K562 (cell line): ENCODE data around the gene ICE2. TPM values are rescaled to one million over a fixed set of nuclear protein-coding genes. Genes with fewer than 3 reads are reported as not detected.

Experiments
- WHSC1 ChIP-seq: IDR thresholded peaks from one replicate; pipeline ENCODE4 v1.6.1; 2012; ENCODE audit warnings: low read length, control low read depth, inconsistent platforms
- XRCC4 ChIP-seq: IDR thresholded peaks from one replicate; pipeline ENCODE4 v1.6.1; 2011; ENCODE audit not compliant: insufficient read depth, insufficient read length; ENCODE audit errors: extremely low read depth
- polyA plus RNA-seq, 8 experiments: library from polyadenylated mRNA; depleted of rRNA in 4 of 8; stranded (reverse) in 5 of 8; unstranded in 3 of 8; fragments of >200 nt; fragmentation: Nextera tagmentation in 2 of 8; fragmentation: Illumina TruSeq in 1 of 8; extraction: Ambion mirVana in 2 of 8; extraction: Trizol in 1 of 8; gene quantifications; 2 replicates each; pipeline versions ENCODE4 v1.2.1 to v1.2.3, GENCODE V29; 2011 to 2014; ENCODE audit warnings: inconsistent platforms in 1 of 8, missing spikeins in 1 of 8
- total RNA-seq, 7 experiments: library from RNA; depleted of rRNA in 6 of 7; stranded (reverse); fragments of >200 nt in 6 of 7; fragmentation: Illumina TruSeq in 2 of 7; extraction: Trizol in 2 of 7; gene quantifications; 2 replicates each; pipeline versions ENCODE4 v1.2.1 to v1.2.3, GENCODE V29; 2011 to 2021; ENCODE audit warnings: low replicate concordance in 1 of 7
- TF ChIP-seq, protein P1 (sequence below): fragments of 200-600 bp; sonication (generic); IDR thresholded peaks from one replicate; pipeline ENCODE4 v1.6.1; 2012; ENCODE audit warnings: mild to moderate bottlenecking, low read depth, low read length, inconsistent platforms

ICE2 gene
- total and polyA plus RNA-seq, 9 of the 15 experiments (the other 6 are each of a cell fraction or from before 2014, with no cell fraction given), result 21.8 to 87.9 (median 58.1) TPM

DNA sequence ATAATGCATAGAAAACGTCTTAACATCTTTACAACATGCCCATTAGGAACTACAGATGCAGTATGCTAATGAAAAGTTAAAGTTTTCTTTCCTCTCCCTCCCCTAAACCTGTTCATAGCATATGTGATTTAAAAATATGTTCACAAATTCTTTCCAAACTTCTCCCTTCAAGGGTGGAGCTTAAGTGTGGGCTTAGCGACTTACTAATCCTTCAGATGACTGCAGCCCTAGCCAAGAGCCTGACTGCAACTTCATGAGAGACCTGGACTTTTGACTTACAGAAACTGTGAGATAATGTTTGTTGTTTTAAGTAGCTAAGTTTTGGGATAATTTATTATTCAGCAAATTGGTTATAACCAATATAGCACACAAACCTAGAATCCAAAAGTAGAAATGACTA, 59.2 kb downstream of the ICE2 start (continued):
- TF ChIP-seq XRCC4 (no peak), WHSC1 (no peak)
- TF ChIP-seq, protein P1, sequence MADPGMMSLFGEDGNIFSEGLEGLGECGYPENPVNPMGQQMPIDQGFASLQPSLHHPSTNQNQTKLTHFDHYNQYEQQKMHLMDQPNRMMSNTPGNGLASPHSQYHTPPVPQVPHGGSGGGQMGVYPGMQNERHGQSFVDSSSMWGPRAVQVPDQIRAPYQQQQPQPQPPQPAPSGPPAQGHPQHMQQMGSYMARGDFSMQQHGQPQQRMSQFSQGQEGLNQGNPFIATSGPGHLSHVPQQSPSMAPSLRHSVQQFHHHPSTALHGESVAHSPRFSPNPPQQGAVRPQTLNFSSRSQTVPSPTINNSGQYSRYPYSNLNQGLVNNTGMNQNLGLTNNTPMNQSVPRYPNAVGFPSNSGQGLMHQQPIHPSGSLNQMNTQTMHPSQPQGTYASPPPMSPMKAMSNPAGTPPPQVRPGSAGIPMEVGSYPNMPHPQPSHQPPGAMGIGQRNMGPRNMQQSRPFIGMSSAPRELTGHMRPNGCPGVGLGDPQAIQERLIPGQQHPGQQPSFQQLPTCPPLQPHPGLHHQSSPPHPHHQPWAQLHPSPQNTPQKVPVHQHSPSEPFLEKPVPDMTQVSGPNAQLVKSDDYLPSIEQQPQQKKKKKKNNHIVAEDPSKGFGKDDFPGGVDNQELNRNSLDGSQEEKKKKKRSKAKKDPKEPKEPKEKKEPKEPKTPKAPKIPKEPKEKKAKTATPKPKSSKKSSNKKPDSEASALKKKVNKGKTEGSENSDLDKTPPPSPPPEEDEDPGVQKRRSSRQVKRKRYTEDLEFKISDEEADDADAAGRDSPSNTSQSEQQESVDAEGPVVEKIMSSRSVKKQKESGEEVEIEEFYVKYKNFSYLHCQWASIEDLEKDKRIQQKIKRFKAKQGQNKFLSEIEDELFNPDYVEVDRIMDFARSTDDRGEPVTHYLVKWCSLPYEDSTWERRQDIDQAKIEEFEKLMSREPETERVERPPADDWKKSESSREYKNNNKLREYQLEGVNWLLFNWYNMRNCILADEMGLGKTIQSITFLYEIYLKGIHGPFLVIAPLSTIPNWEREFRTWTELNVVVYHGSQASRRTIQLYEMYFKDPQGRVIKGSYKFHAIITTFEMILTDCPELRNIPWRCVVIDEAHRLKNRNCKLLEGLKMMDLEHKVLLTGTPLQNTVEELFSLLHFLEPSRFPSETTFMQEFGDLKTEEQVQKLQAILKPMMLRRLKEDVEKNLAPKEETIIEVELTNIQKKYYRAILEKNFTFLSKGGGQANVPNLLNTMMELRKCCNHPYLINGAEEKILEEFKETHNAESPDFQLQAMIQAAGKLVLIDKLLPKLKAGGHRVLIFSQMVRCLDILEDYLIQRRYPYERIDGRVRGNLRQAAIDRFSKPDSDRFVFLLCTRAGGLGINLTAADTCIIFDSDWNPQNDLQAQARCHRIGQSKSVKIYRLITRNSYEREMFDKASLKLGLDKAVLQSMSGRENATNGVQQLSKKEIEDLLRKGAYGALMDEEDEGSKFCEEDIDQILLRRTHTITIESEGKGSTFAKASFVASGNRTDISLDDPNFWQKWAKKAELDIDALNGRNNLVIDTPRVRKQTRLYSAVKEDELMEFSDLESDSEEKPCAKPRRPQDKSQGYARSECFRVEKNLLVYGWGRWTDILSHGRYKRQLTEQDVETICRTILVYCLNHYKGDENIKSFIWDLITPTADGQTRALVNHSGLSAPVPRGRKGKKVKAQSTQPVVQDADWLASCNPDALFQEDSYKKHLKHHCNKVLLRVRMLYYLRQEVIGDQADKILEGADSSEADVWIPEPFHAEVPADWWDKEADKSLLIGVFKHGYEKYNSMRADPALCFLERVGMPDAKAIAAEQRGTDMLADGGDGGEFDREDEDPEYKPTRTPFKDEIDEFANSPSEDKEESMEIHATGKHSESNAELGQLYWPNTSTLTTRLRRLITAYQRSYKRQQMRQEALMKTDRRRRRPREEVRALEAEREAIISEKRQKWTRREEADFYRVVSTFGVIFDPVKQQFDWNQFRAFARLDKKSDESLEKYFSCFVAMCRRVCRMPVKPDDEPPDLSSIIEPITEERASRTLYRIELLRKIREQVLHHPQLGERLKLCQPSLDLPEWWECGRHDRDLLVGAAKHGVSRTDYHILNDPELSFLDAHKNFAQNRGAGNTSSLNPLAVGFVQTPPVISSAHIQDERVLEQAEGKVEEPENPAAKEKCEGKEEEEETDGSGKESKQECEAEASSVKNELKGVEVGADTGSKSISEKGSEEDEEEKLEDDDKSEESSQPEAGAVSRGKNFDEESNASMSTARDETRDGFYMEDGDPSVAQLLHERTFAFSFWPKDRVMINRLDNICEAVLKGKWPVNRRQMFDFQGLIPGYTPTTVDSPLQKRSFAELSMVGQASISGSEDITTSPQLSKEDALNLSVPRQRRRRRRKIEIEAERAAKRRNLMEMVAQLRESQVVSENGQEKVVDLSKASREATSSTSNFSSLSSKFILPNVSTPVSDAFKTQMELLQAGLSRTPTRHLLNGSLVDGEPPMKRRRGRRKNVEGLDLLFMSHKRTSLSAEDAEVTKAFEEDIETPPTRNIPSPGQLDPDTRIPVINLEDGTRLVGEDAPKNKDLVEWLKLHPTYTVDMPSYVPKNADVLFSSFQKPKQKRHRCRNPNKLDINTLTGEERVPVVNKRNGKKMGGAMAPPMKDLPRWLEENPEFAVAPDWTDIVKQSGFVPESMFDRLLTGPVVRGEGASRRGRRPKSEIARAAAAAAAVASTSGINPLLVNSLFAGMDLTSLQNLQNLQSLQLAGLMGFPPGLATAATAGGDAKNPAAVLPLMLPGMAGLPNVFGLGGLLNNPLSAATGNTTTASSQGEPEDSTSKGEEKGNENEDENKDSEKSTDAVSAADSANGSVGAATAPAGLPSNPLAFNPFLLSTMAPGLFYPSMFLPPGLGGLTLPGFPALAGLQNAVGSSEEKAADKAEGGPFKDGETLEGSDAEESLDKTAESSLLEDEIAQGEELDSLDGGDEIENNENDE, result no peak
